ENCODE data around the gene FAM236B. TPM values are rescaled to one million over a fixed set of nuclear protein-coding genes. Genes with fewer than 3 reads are reported as not detected.

Gene FAM236B
- total and polyA plus RNA-seq, 2 donors (not counting 3 experiments of a cell fraction or from before 2014, with no cell fraction given): not detected

Small RNAs within 50 kb of the gene (small RNA-seq; reads per million reads assigned to genes)
- 3.1 reads per million, percentile 18 among the genes with 10 or more reads in this experiment for gene RNU1-112P (ENCODE audit: insufficient read depth, insufficient read length, low read depth, low replicate concordance)

Other genes with a start within 250 kb of the FAM236B start
- 37.2 and 38.9 TPM in 2 replicates for gene HDAC8, start 209.8 kb downstream of the FAM236B start, total RNA-seq
- 15.2 and 17.6 TPM in 2 replicates for gene HDAC8, start 209.8 kb downstream of the FAM236B start, polyA plus RNA-seq
- 5.5 and 7.1 TPM in 2 replicates for gene PHKA1, start 68.4 kb downstream of the FAM236B start, total RNA-seq
- gene PHKA1, start 68.4 kb downstream of the FAM236B start, polyA plus RNA-seq: 2.8 and 3.3 TPM in 2 replicates
- gene DMRTC1B, start 5.8 kb downstream of the FAM236B start, total RNA-seq: not detected in 2 replicates
- gene DMRTC1B, start 5.8 kb downstream of the FAM236B start, polyA plus RNA-seq: not detected in 2 replicates
- not detected in 2 replicates for gene FAM236D, start 25.6 kb upstream of the FAM236B start, total RNA-seq
- not detected in 2 replicates for gene FAM236D, start 25.6 kb upstream of the FAM236B start, polyA plus RNA-seq
- gene FAM236C, start 130.0 kb upstream of the FAM236B start, total RNA-seq: not detected in 2 replicates
- not detected in 2 replicates for gene FAM236C, start 130.0 kb upstream of the FAM236B start, polyA plus RNA-seq
- gene FAM236A, start 155.5 kb upstream of the FAM236B start, total RNA-seq: not detected in 2 replicates
- gene FAM236A, start 155.5 kb upstream of the FAM236B start, polyA plus RNA-seq: not detected in 2 replicates
- not detected in 2 replicates for gene DMRTC1, start 161.2 kb upstream of the FAM236B start, total RNA-seq
- not detected in 2 replicates for gene DMRTC1, start 161.2 kb upstream of the FAM236B start, polyA plus RNA-seq
- gene PABPC1L2B, start 220.3 kb upstream of the FAM236B start, total RNA-seq: not detected in 2 replicates
- not detected in 2 replicates for gene PABPC1L2B, start 220.3 kb upstream of the FAM236B start, polyA plus RNA-seq